Stimulated activated CD4-positive, alpha-beta T cell treated with anti-CD3 and anti-CD28 coated beads, TNF-alpha, amount 100 ng/mL, for 4 hours (primary cell): ENCODE data around the gene ATG2A.
"Not testable (repeated sequence)": the region's sequence is repeated elsewhere in the genome, so short reads cannot be mapped to it uniquely, and the experiment has no call there.

Experiments
- DNase-seq, 3 experiments: peaks; one replicate each; pipeline ENCODE4 v3.0.0-alpha.2; 2020; ENCODE audit warnings: low read depth in 3 of 3

The ATG2A gene

GRCh38 chr11:64854534-64855502 is 62.2 kb downstream of the ATG2A start:
- no peak for DNase-seq

GRCh38 chr11:64854157-64854533 is 62.9 kb downstream of the ATG2A start:
- no peak for DNase-seq

- no peak for DNase-seq
Observed at GRCh38 chr11:64853709-64854108, 63.3 kb downstream of the ATG2A start.

GRCh38 chr11:64852804-64853509 is 64.1 kb downstream of the ATG2A start:
- DNase-seq = no peak

- no peak for DNase-seq
Observed at GRCh38 chr11:64851831-64852351, 65.1 kb downstream of the ATG2A start.

GRCh38 chr11:64850979-64851567 is 65.9 kb downstream of the ATG2A start:
- no peak for DNase-seq

GRCh38 chr11:64849598-64850356 is 67.2 kb downstream of the ATG2A start:
- no peak for DNase-seq

- no peak for DNase-seq
Observed at GRCh38 chr11:64848826-64849597, 68.0 kb downstream of the ATG2A start.

- no peak for DNase-seq
Observed at GRCh38 chr11:64848214-64848825, 68.7 kb downstream of the ATG2A start.

- DNase-seq = peak; percentile 82 to 94 (median 89)
Observed at GRCh38 chr11:64846998-64847666, 69.9 kb downstream of the ATG2A start.

- not testable (repeated sequence) for DNase-seq
Observed at GRCh38 chr11:64845776-64846129, 71.3 kb downstream of the ATG2A start.

- no peak for DNase-seq
Observed at GRCh38 chr11:64845129-64845775, 71.8 kb downstream of the ATG2A start.
